ENCODE data around the gene ZNF442.

- TF ChIP-seq CTCF (IDR thresholded peaks at IDR 0.05; ENCODE audit: poor library complexity) (no peak), EZH2phosphoT487 (IDR thresholded peaks at IDR 0.05; ENCODE audit: low read depth, severe bottlenecking, unreplicated experiment) (no peak), EZH2 (IDR thresholded peaks at IDR 0.05; ENCODE audit: borderline replicate concordance) (no peak)
Measured at GRCh38 chr19:12374026-12374425, 8.5 kb upstream of the ZNF442 start.
